ENCODE measurements around the gene WWC2.

Gene WWC2

GRCh38 chr4:183272384-183272783 is 173.3 kb downstream of the WWC2 start:
- no peak for TF ChIP-seq CTCF (IDR thresholded peaks at IDR 0.05; ENCODE audit: insufficient read depth, low read depth, low read length, missing control alignments)
- H3K4me3 ChIP-seq (ENCODE audit: low read depth, low read length), result no peak overlapping the region
- DNase-seq (ENCODE audit: low read depth), result no peak

- TF ChIP-seq CTCF (IDR thresholded peaks at IDR 0.05; ENCODE audit: insufficient read depth, low read depth, low read length, missing control alignments), result no peak
- H3K4me3 ChIP-seq (ENCODE audit: low read depth, low read length), result no peak overlapping the region
- DNase-seq (ENCODE audit: low read depth), result no peak
Observed at GRCh38 chr4:183276106-183276505, 177.0 kb downstream of the WWC2 start.

- no peak for DNase-seq (ENCODE audit: low read depth)
- no peak for TF ChIP-seq CTCF (IDR thresholded peaks at IDR 0.05; ENCODE audit: insufficient read depth, low read depth, low read length, missing control alignments)
Observed at GRCh38 chr4:183284258-183284785, 185.3 kb downstream of the WWC2 start.

GRCh38 chr4:183284965-183285364 is 185.9 kb downstream of the WWC2 start:
- DNase-seq (ENCODE audit: low read depth), result no peak
- TF ChIP-seq CTCF (IDR thresholded peaks at IDR 0.05; ENCODE audit: insufficient read depth, low read depth, low read length, missing control alignments), result no peak
- H3K4me3 ChIP-seq (ENCODE audit: low read depth, low read length), result no peak overlapping the region

More at GRCh38 chr4:183284258-183284785, 185.3 kb downstream of the WWC2 start:
- H3K4me3 ChIP-seq (ENCODE audit: low read depth, low read length), result no peak overlapping the region

GRCh38 chr4:183285886-183286285 is 186.8 kb downstream of the WWC2 start:
- TF ChIP-seq CTCF (IDR thresholded peaks at IDR 0.05; ENCODE audit: insufficient read depth, low read depth, low read length, missing control alignments), result no peak
- DNase-seq (ENCODE audit: low read depth), result no peak
- no peak overlapping the region for H3K4me3 ChIP-seq (ENCODE audit: low read depth, low read length)

- TF ChIP-seq CTCF (IDR thresholded peaks at IDR 0.05; ENCODE audit: insufficient read depth, low read depth, low read length, missing control alignments), result no peak
- no peak for DNase-seq (ENCODE audit: low read depth)
- no peak overlapping the region for H3K4me3 ChIP-seq (ENCODE audit: low read depth, low read length)
Observed at GRCh38 chr4:183286590-183287308, 187.7 kb downstream of the WWC2 start.

GRCh38 chr4:183287309-183287659 is 188.2 kb downstream of the WWC2 start:
- no peak for DNase-seq (ENCODE audit: low read depth)

More at GRCh38 chr4:183287309-183287659, 188.2 kb downstream of the WWC2 start:
- no peak for TF ChIP-seq CTCF (IDR thresholded peaks at IDR 0.05; ENCODE audit: insufficient read depth, low read depth, low read length, missing control alignments)
- H3K4me3 ChIP-seq (ENCODE audit: low read depth, low read length), result no peak overlapping the region

Measured in GM12865 (cell line).